ENCODE measurements around the gene MED12.
A peak's percentile ranks its signal among the peaks of the same experiment; 100 is the strongest.

The MED12 gene

GRCh38 chrX:71102292-71102691 lies 16.1 kb upstream of the MED12 start:
- Histone ChIP-seq H3K4ac (ENCODE audit: low read length) (no peak overlapping the region), H3K27ac (replicated peaks; ENCODE audit: low read length) (no peak overlapping the region), H2BK12ac (ENCODE audit: low read length) (no peak overlapping the region), H3K36me3 (replicated peaks in 1 of 2; ENCODE audit: control insufficient read depth in 2 of 2, insufficient read depth in 2 of 2, low read length in 2 of 2) (no peaks in the 10 kb centered on the region), H3K23ac (ENCODE audit: low read depth, low read length, poor library complexity) (no peak overlapping the region), H4K8ac (ENCODE audit: low read depth, low read length) (no peak overlapping the region), H2BK120ac (ENCODE audit: low read depth, low read length) (no peak overlapping the region), H3K9me3 (replicated peaks in 1 of 2; ENCODE audit: control insufficient read depth in 2 of 2, insufficient read depth in 1 of 2, low read depth in 1 of 2, low read length in 2 of 2) (no peaks in the 10 kb centered on the region), H3K4me1 (ENCODE audit: control insufficient read depth in 2 of 2, insufficient read depth in 1 of 2, low read depth in 1 of 2, low read length in 2 of 2) (peaks cover 16 to 17% of the 10 kb centered on the region in 2 donors), H2BK15ac (ENCODE audit: low read length) (no peak overlapping the region), H2AFZ (ENCODE audit: low read length) (no peak overlapping the region), H3K27me3 (ENCODE audit: control insufficient read depth in 3 of 3, insufficient read depth in 3 of 3, low read depth in 1 of 3, low read length in 3 of 3) (peaks cover 0 to 20% (median 2%) of the 10 kb centered on the region in 3 experiments), H3K9ac (ENCODE audit: low read depth, low read length, poor library complexity) (no peak overlapping the region), H3K18ac (ENCODE audit: low read length) (no peak overlapping the region), H3K14ac (ENCODE audit: low read length) (no peak overlapping the region), H2BK5ac (ENCODE audit: low read length) (no peak overlapping the region), H4K91ac (ENCODE audit: low read depth, low read length, poor library complexity) (no peak overlapping the region), H3K4me2 (ENCODE audit: insufficient read depth, low read length, poor library complexity, severe bottlenecking) (no peak overlapping the region), H3K4me3 (ENCODE audit: low read length in 2 of 2) (no peak overlapping the region), H2AK5ac (ENCODE audit: low read depth, low read length) (no peak overlapping the region), H3K79me1 (ENCODE audit: low read depth, low read length) (no peaks in the 10 kb centered on the region)
- WGBS, 2 donors (ENCODE audit: extremely low coverage in 2 of 2, insufficient read length in 2 of 2, insufficient replicate concordance in 1 of 2) = no CpG with 5 or more reads among the region's 3 CpGs
- DNase-seq (ENCODE audit: low spot score) = no peak

- H4K91ac ChIP-seq (ENCODE audit: low read depth, low read length, poor library complexity) = no peak overlapping the region
- H3K27ac ChIP-seq (replicated peaks; ENCODE audit: low read length) = peak overlapping the region; percentile 72
- no peak overlapping the region for H2AK5ac ChIP-seq (ENCODE audit: low read depth, low read length)
- H3K18ac ChIP-seq (ENCODE audit: low read length) = no peak overlapping the region
- no CpG with 5 or more reads among the region's 10 CpGs for WGBS, 2 donors (ENCODE audit: extremely low coverage in 2 of 2, insufficient read length in 2 of 2, insufficient replicate concordance in 1 of 2)
- H3K9ac ChIP-seq (ENCODE audit: low read depth, low read length, poor library complexity) = no peak overlapping the region
- H3K79me1 ChIP-seq (ENCODE audit: low read depth, low read length) = no peaks in the 10 kb centered on the region
- no peak overlapping the region for H2BK15ac ChIP-seq (ENCODE audit: low read length)
- H3K4me2 ChIP-seq (ENCODE audit: insufficient read depth, low read length, poor library complexity, severe bottlenecking) = no peak overlapping the region
- no peak overlapping the region for H2BK5ac ChIP-seq (ENCODE audit: low read length)
- H3K4me1 ChIP-seq (ENCODE audit: control insufficient read depth in 2 of 2, insufficient read depth in 1 of 2, low read depth in 1 of 2, low read length in 2 of 2) = peaks cover 16 to 19% of the 10 kb centered on the region in 2 donors
- no peaks in the 10 kb centered on the region for H3K9me3 ChIP-seq (replicated peaks in 1 of 2; ENCODE audit: control insufficient read depth in 2 of 2, insufficient read depth in 1 of 2, low read depth in 1 of 2, low read length in 2 of 2)
- H3K27me3 ChIP-seq (ENCODE audit: control insufficient read depth in 3 of 3, insufficient read depth in 3 of 3, low read depth in 1 of 3, low read length in 3 of 3) = peaks cover 0 to 14% (median 0%) of the 10 kb centered on the region in 3 experiments
- no peak overlapping the region for H3K4me3 ChIP-seq (ENCODE audit: low read length in 2 of 2)
- no peak overlapping the region for H3K23ac ChIP-seq (ENCODE audit: low read depth, low read length, poor library complexity)
- peak overlapping the region; percentile 78 for H2AFZ ChIP-seq (ENCODE audit: low read length)
- H3K4ac ChIP-seq (ENCODE audit: low read length) = no peak overlapping the region
- H4K8ac ChIP-seq (ENCODE audit: low read depth, low read length) = peak overlapping the region; percentile 43
- H3K14ac ChIP-seq (ENCODE audit: low read length) = no peak overlapping the region
- H3K36me3 ChIP-seq (replicated peaks in 1 of 2; ENCODE audit: control insufficient read depth in 2 of 2, insufficient read depth in 2 of 2, low read length in 2 of 2) = no peaks in the 10 kb centered on the region
- no peak overlapping the region for H2BK120ac ChIP-seq (ENCODE audit: low read depth, low read length)
- no peak for DNase-seq (ENCODE audit: low spot score)
- no peak overlapping the region for H2BK12ac ChIP-seq (ENCODE audit: low read length)
Observed at GRCh38 chrX:71103110-71103983, 15.0 kb upstream of the MED12 start.

GRCh38 chrX:71105628-71106027 lies 12.8 kb upstream of the MED12 start:
- Histone ChIP-seq H4K91ac (ENCODE audit: low read depth, low read length, poor library complexity) (no peak overlapping the region), H4K8ac (ENCODE audit: low read depth, low read length) (no peak overlapping the region), H2AK5ac (ENCODE audit: low read depth, low read length) (no peak overlapping the region), H3K9me3 (replicated peaks in 1 of 2; ENCODE audit: control insufficient read depth in 2 of 2, insufficient read depth in 1 of 2, low read depth in 1 of 2, low read length in 2 of 2) (no peaks in the 10 kb centered on the region), H3K4me1 (ENCODE audit: control insufficient read depth in 2 of 2, insufficient read depth in 1 of 2, low read depth in 1 of 2, low read length in 2 of 2) (peaks cover 14 to 16% of the 10 kb centered on the region in 2 donors), H3K18ac (ENCODE audit: low read length) (no peak overlapping the region), H3K27me3 (ENCODE audit: control insufficient read depth in 3 of 3, insufficient read depth in 3 of 3, low read depth in 1 of 3, low read length in 3 of 3) (peaks cover 0 to 11% (median 0%) of the 10 kb centered on the region in 3 experiments), H3K79me1 (ENCODE audit: low read depth, low read length) (no peaks in the 10 kb centered on the region), H2BK120ac (ENCODE audit: low read depth, low read length) (no peak overlapping the region), H3K14ac (ENCODE audit: low read length) (no peak overlapping the region), H2BK15ac (ENCODE audit: low read length) (no peak overlapping the region), H3K23ac (ENCODE audit: low read depth, low read length, poor library complexity) (no peak overlapping the region), H3K4me3 (ENCODE audit: low read length in 2 of 2) (no peak overlapping the region), H3K9ac (ENCODE audit: low read depth, low read length, poor library complexity) (no peak overlapping the region), H2AFZ (ENCODE audit: low read length) (no peak overlapping the region), H3K4ac (ENCODE audit: low read length) (no peak overlapping the region), H3K36me3 (replicated peaks in 1 of 2; ENCODE audit: control insufficient read depth in 2 of 2, insufficient read depth in 2 of 2, low read length in 2 of 2) (no peaks in the 10 kb centered on the region), H3K27ac (replicated peaks; ENCODE audit: low read length) (no peak overlapping the region), H2BK5ac (ENCODE audit: low read length) (no peak overlapping the region), H2BK12ac (ENCODE audit: low read length) (no peak overlapping the region), H3K4me2 (ENCODE audit: insufficient read depth, low read length, poor library complexity, severe bottlenecking) (no peak overlapping the region)
- no CpG with 5 or more reads among the region's 3 CpGs for WGBS, 2 donors (ENCODE audit: extremely low coverage in 2 of 2, insufficient read length in 2 of 2, insufficient replicate concordance in 1 of 2)
- DNase-seq (ENCODE audit: low spot score) = no peak

- H4K91ac ChIP-seq (ENCODE audit: low read depth, low read length, poor library complexity) = no peak within 1 kb of the TSS
- H3K4me3 ChIP-seq (ENCODE audit: low read length in 2 of 2) = no peak within 1 kb of the TSS
- no peak within 1 kb of the TSS for H3K4me2 ChIP-seq (ENCODE audit: insufficient read depth, low read length, poor library complexity, severe bottlenecking)
- peak within 1 kb of the TSS; percentile 66 for H2AFZ ChIP-seq (ENCODE audit: low read length)
- H3K14ac ChIP-seq (ENCODE audit: low read length) = no peak within 1 kb of the TSS
- no peak within 1 kb of the TSS for H2BK5ac ChIP-seq (ENCODE audit: low read length)
- no peaks in the 10 kb centered on the region for H3K79me1 ChIP-seq (ENCODE audit: low read depth, low read length)
- H2BK120ac ChIP-seq (ENCODE audit: low read depth, low read length) = no peak within 1 kb of the TSS
- no peaks in the 10 kb centered on the region for H3K36me3 ChIP-seq (replicated peaks in 1 of 2; ENCODE audit: control insufficient read depth in 2 of 2, insufficient read depth in 2 of 2, low read length in 2 of 2)
- H3K4ac ChIP-seq (ENCODE audit: low read length) = no peak within 1 kb of the TSS
- peaks cover 14 to 16% of the 10 kb centered on the region in 2 donors for H3K4me1 ChIP-seq (ENCODE audit: control insufficient read depth in 2 of 2, insufficient read depth in 1 of 2, low read depth in 1 of 2, low read length in 2 of 2)
- H3K27ac ChIP-seq (replicated peaks; ENCODE audit: low read length) = no peak within 1 kb of the TSS
- H3K9me3 ChIP-seq (replicated peaks in 1 of 2; ENCODE audit: control insufficient read depth in 2 of 2, insufficient read depth in 1 of 2, low read depth in 1 of 2, low read length in 2 of 2) = no peaks in the 10 kb centered on the region
- DNase-seq (ENCODE audit: low spot score) = no peak
- H3K18ac ChIP-seq (ENCODE audit: low read length) = no peak within 1 kb of the TSS
- H2BK15ac ChIP-seq (ENCODE audit: low read length) = no peak within 1 kb of the TSS
- no peak within 1 kb of the TSS for H2AK5ac ChIP-seq (ENCODE audit: low read depth, low read length)
- no peak within 1 kb of the TSS for H3K23ac ChIP-seq (ENCODE audit: low read depth, low read length, poor library complexity)
- H4K8ac ChIP-seq (ENCODE audit: low read depth, low read length) = no peak within 1 kb of the TSS
- no CpG with 5 or more reads among the region's 1 CpG for WGBS, 2 donors (ENCODE audit: extremely low coverage in 2 of 2, insufficient read length in 2 of 2, insufficient replicate concordance in 1 of 2)
- peaks cover 0 to 15% (median 0%) of the 10 kb centered on the region in 3 experiments for H3K27me3 ChIP-seq (ENCODE audit: control insufficient read depth in 3 of 3, insufficient read depth in 3 of 3, low read depth in 1 of 3, low read length in 3 of 3)
- no peak within 1 kb of the TSS for H3K9ac ChIP-seq (ENCODE audit: low read depth, low read length, poor library complexity)
- no peak within 1 kb of the TSS for H2BK12ac ChIP-seq (ENCODE audit: low read length)
Observed at GRCh38 chrX:71106427-71106826, 12.0 kb upstream of the MED12 start, which contains the start of gene CXorf65. CXorf65 (minus strand) TSS chrX:71106740; CDS start chrX:71106556, 184 bp downstream.
